Activated CD4-positive, alpha-beta memory T cell treated with anti-CD3 and anti-CD28 coated beads for 36 hours (primary cell): ENCODE data around the gene FOXP1. TPM values are rescaled to one million over a fixed set of nuclear protein-coding genes. Genes with fewer than 3 reads are reported as not detected.

Experiments used
- CTCF ChIA-PET: fragments of 350-600 bp; sonication (Branson Sonifier 250); formaldehyde crosslinking; loops from one replicate; lab custom pipeline; 2021; ENCODE audit warnings: antibody characterized with exemption, inconsistent platforms; lab: Charles Lee
- POLR2A ChIA-PET: fragments of 350-600 bp; sonication (Branson Sonifier 250); formaldehyde crosslinking; loops from one replicate; lab custom pipeline; 2021; ENCODE audit warnings: antibody characterized with exemption; lab: Charles Lee
- DNase-seq: peaks from one replicate; pipeline ENCODE4 v3.0.0-alpha.2; 2020
- H3K27ac Mint-ChIP-seq: one replicate; pipeline ENCODE4 v1.8.0; 2021; ENCODE audit warnings: mixed read lengths
- H3K27me3 Mint-ChIP-seq: one replicate; pipeline ENCODE4 v1.8.0; 2021; ENCODE audit warnings: mixed read lengths
- H3K36me3 Mint-ChIP-seq: one replicate; pipeline ENCODE4 v1.8.0; 2021; ENCODE audit warnings: mixed read lengths
- H3K4me1 Mint-ChIP-seq: one replicate; pipeline ENCODE4 v1.8.0; 2021; ENCODE audit warnings: low read depth, mixed read lengths
- H3K4me3 Mint-ChIP-seq: one replicate; pipeline ENCODE4 v1.8.0; 2021; ENCODE audit warnings: mild to moderate bottlenecking, mixed read lengths
- H3K9me3 Mint-ChIP-seq: one replicate; pipeline ENCODE4 v1.8.0; 2021; ENCODE audit warnings: mixed read lengths
- intact Hi-C: fragments of 100-400 bp; cut with micrococcal nuclease; formaldehyde crosslinking; loops from one replicate; pipeline ENCODE4 v1.15.1; 2023
- total RNA-seq, 2 experiments: library from RNA; stranded (reverse); gene quantifications; one replicate each; pipeline ENCODE4 v1.2.3, GENCODE V29; 2021

Gene FOXP1
- total RNA-seq, 2 experiments from 2014 or later = 94.4 to 102 TPM

DNA sequence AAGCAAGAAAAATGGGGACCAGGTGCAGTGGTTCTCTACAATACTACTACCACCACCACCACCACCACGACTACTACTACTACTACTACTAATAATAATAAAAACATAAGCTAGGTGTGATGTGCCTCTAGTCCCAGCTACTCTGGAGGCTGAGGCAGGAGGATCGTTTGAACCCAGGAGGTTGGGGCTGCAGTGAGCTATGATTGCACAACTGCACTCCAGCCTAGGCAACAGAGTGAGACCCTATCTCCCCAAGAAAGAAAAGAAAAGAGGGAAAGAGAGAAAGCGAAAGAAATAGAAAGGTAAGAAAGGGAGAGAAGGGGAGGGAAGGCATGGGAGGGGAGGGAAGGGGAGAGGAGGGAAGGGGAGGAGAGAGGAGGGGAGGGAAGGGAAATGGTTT is 350.6 kb downstream of the FOXP1 start:
- intact Hi-C loops = no loop called here
- peaks cover 17% of the 10 kb centered on the region for H3K36me3 Mint-ChIP-seq
- no peaks in the 10 kb centered on the region for H3K27me3 Mint-ChIP-seq
- H3K27ac Mint-ChIP-seq = no peak overlapping the region
- no peak overlapping the region for H3K4me3 Mint-ChIP-seq
- H3K9me3 Mint-ChIP-seq = no peaks in the 10 kb centered on the region
- H3K4me1 Mint-ChIP-seq = peaks cover 52% of the 10 kb centered on the region
- ChIA-PET POLR2A (interaction anchor here (1.5 kb wide), 1 partner anchor 68 kb away, joined by 3 read pairs; no protein-coding TSS in a partner anchor), CTCF (interaction anchor here (0.5 kb wide), 1 partner anchor 174 kb away, joined by 3 read pairs; no protein-coding TSS in a partner anchor)
- no peak for DNase-seq

- no peaks in the 10 kb centered on the region for H3K27me3 Mint-ChIP-seq
Measured at GRCh38 chr3:71232175-71232679, 351.3 kb downstream of the FOXP1 start.

DNA sequence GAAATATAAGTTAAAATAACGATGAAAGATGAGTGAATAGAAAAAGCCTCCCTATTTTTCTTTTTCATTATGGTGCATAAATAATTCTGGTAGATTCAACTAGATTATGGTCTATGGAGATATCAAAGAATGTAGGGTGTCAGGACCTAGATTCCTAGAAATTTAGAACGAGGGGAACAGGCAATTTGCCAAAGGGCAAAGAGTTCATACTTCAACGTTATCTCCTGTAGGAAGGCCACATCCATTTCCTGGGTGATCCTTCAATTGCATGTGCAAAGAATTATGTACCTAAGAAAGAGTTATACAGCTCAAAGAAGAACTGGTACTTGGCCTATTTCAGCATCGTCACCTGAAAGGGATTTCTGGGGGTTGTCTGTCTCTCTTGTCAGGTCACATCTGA is 351.8 kb downstream of the FOXP1 start:
- H3K27me3 Mint-ChIP-seq = no peaks in the 10 kb centered on the region
- intact Hi-C loops = no loop called here
- ChIA-PET POLR2A (interaction anchor here (1.5 kb wide), 1 partner anchor 69 kb away, joined by 3 read pairs; no protein-coding TSS in a partner anchor), CTCF (no interaction called here)
- H3K27ac Mint-ChIP-seq = peak overlapping the region; percentile 36
- H3K36me3 Mint-ChIP-seq = peaks cover 14% of the 10 kb centered on the region
- no peak for DNase-seq
- H3K4me1 Mint-ChIP-seq = peaks cover 58% of the 10 kb centered on the region
- no peaks in the 10 kb centered on the region for H3K9me3 Mint-ChIP-seq
- H3K4me3 Mint-ChIP-seq = no peak overlapping the region

More at GRCh38 chr3:71232175-71232679, 351.3 kb downstream of the FOXP1 start:
- peaks cover 15% of the 10 kb centered on the region for H3K36me3 Mint-ChIP-seq
- CTCF ChIA-PET = no interaction called here
- intact Hi-C loops = no loop called here
- no peak overlapping the region for H3K4me3 Mint-ChIP-seq
- H3K9me3 Mint-ChIP-seq = no peaks in the 10 kb centered on the region
- peak overlapping the region; percentile 71 for H3K27ac Mint-ChIP-seq
- POLR2A ChIA-PET = interaction anchor here (1.5 kb wide), 1 partner anchor 69 kb away, joined by 3 read pairs; no protein-coding TSS in a partner anchor
- peaks cover 54% of the 10 kb centered on the region for H3K4me1 Mint-ChIP-seq
- DNase-seq = peak; percentile 37

DNA sequence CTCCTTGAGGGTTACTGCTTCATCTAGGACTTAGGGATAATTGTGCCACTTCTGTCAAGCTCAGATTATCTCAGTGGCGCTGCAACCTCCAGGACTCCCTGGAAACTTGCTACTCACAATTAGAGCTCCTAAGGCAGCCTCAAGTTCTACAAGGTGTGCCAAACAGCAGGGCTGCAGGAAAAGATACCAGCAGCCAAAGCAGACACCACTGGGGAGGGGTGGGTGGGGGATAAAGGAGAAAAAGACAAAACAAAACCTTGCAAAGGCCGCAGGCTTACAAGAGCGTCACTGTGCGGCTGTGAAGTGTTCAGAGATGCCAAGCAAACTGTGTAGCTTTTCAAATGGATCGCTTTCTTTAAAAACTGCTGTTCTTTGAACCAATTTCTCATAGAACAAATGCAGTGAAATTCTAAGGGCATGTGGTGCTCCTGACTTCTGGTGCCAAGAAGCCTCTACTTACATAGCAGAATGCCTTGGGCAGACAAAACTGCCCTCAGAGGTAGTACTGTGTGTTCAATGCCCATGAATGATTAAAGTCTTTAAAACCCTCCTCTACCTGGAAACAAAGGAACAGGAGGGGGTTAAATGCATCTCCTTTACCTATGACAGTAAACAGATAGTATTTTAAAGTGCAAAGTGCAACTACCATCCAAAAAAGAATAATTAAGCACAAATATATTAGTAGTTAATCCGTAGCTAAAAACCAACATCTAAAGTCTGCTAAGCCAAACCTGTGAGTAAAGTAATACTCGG is 353.4 kb downstream of the FOXP1 start:
- ChIA-PET POLR2A (interaction anchor here (0.6 kb wide), 2 partner anchors 130 to 189 kb away, joined by 3 read pairs; no protein-coding TSS in a partner anchor), CTCF (no interaction called here)
- no peak for DNase-seq
- no peak overlapping the region for H3K27ac Mint-ChIP-seq
- peaks cover 6% of the 10 kb centered on the region for H3K36me3 Mint-ChIP-seq
- no peaks in the 10 kb centered on the region for H3K9me3 Mint-ChIP-seq
- peaks cover 73% of the 10 kb centered on the region for H3K4me1 Mint-ChIP-seq
- H3K4me3 Mint-ChIP-seq = no peak overlapping the region
- H3K27me3 Mint-ChIP-seq = no peaks in the 10 kb centered on the region
- intact Hi-C loops = loop anchor here (5.0 kb wide), 1 partner anchor 492 kb away; no protein-coding TSS in a partner anchor

- ChIA-PET CTCF (no interaction called here), POLR2A (interaction anchor here (0.6 to 2.9 kb wide), 2 partner anchors 68 to 141 kb away, joined by 3 to 13 read pairs; no protein-coding TSS in a partner anchor)
- H3K36me3 Mint-ChIP-seq = peaks cover 3% of the 10 kb centered on the region
- no peak for DNase-seq
- intact Hi-C loops = loop anchor here (5.0 kb wide), 1 partner anchor 494 kb away; no protein-coding TSS in a partner anchor
- peak overlapping the region; percentile 96 for H3K27ac Mint-ChIP-seq
- no peaks in the 10 kb centered on the region for H3K9me3 Mint-ChIP-seq
- H3K4me3 Mint-ChIP-seq = no peak overlapping the region
- H3K27me3 Mint-ChIP-seq = no peaks in the 10 kb centered on the region
- peaks cover 78% of the 10 kb centered on the region for H3K4me1 Mint-ChIP-seq
Measured at GRCh38 chr3:71228156-71228866, 355.2 kb downstream of the FOXP1 start.

GRCh38 chr3:71227270-71227661 is 356.3 kb downstream of the FOXP1 start:
- ChIA-PET POLR2A (interaction anchor here (0.6 to 3.2 kb wide), 13 partner anchors 73 to 371 kb away, joined by 3 to 25 read pairs (median 6); partner anchors contain the start of gene FOXP1), CTCF (interaction anchor here (0.7 to 1.1 kb wide), 3 partner anchors 18 to 75 kb away, joined by 3 read pairs; no protein-coding TSS in a partner anchor)
- H3K36me3 Mint-ChIP-seq = peaks cover 7% of the 10 kb centered on the region
- intact Hi-C loops = loop anchor here (1.0 to 5.0 kb wide), 8 partner anchors 30 to 495 kb away; no protein-coding TSS in a partner anchor
- no peaks in the 10 kb centered on the region for H3K27me3 Mint-ChIP-seq
- H3K4me3 Mint-ChIP-seq = peak overlapping the region; percentile 77
- peaks cover 82% of the 10 kb centered on the region for H3K4me1 Mint-ChIP-seq
- no peaks in the 10 kb centered on the region for H3K9me3 Mint-ChIP-seq
- DNase-seq = no peak
- H3K27ac Mint-ChIP-seq = peak overlapping the region; percentile 96

GRCh38 chr3:71226565-71227269 is 356.8 kb downstream of the FOXP1 start:
- H3K36me3 Mint-ChIP-seq = peaks cover 7% of the 10 kb centered on the region
- ChIA-PET POLR2A (interaction anchor here (0.6 to 3.2 kb wide), 14 partner anchors 74 to 356 kb away, joined by 3 to 25 read pairs (median 6); partner anchors contain the start of gene FOXP1), CTCF (interaction anchor here (0.7 to 1.1 kb wide), 3 partner anchors 17 to 75 kb away, joined by 3 read pairs; no protein-coding TSS in a partner anchor)
- H3K27ac Mint-ChIP-seq = peak overlapping the region; percentile 96
- H3K4me1 Mint-ChIP-seq = peaks cover 77% of the 10 kb centered on the region
- intact Hi-C loops = loop anchor here (1.0 to 5.0 kb wide), 17 partner anchors 30 to 496 kb away; no protein-coding TSS in a partner anchor
- H3K9me3 Mint-ChIP-seq = no peaks in the 10 kb centered on the region
- DNase-seq = peak; percentile 96
- H3K27me3 Mint-ChIP-seq = no peaks in the 10 kb centered on the region
- H3K4me3 Mint-ChIP-seq = peak overlapping the region; percentile 77

DNA sequence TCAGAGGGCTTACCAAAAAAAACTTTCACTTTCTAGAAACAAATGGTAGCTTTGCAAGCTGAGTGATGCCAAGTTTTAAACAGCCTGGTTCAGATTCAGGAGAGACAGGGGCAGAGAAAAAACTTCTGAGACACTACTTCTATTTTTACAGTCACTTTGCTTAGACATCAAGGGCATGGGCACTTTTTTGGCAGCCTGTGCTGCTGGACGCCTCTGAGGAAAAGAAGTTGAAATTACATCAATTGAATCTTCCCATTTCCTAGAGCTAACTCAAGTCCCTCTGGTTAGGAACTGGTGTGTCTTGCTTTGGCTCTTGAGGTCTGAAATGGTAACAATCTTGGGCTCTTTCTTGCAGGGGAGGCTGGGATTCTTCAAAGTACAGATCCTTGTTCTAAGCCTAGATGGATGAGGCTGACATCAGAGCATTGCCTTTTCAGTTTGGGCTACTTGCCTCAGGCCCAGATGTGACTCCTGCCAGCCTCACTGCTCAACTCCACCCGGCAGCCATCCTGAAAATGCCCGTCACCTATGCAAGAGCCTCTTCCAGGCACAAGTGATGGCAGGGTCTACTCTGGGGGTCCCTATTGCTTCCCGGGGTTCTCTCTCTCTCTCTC is 357.5 kb downstream of the FOXP1 start:
- CTCF ChIA-PET = interaction anchor here (1.0 to 1.7 kb wide), 3 partner anchors 16 to 172 kb away, joined by 3 to 4 read pairs (median 3); no protein-coding TSS in a partner anchor
- POLR2A ChIA-PET = interaction anchor here (0.6 to 3.2 kb wide), 13 partner anchors 37 to 357 kb away, joined by 3 to 25 read pairs (median 5); partner anchors contain the start of gene FOXP1

DNA sequence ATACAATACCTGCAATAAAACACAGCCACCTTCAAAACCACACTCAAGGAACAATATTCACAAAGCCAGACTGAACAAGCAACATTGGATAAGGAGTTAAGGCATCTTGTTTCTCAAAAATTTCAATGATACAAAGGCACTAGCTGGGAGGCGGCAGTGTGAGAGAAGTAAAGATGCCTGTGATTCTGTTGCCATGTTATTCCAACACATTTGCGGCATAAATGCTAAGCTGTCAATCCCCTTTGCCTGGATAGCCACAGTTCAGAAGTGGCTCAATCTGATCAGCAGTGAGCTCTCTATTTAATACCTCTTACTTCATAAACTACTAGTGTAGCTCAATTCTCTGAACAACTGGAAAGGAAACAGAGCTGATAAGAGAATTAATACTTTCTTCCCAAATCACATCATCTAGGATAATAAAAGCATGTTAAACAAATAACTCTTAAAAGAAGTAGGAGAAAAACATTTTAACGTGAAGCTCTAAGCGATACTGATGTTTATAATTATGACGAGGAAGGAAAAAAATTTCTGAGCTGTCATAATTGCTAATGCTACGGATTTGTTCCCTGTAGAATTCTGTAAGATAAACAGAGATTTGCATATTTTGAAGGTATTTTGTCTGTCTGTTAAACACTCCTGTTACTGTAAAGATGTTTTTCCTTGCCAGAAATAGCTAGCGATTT is 358.4 kb downstream of the FOXP1 start:
- ChIA-PET CTCF (interaction anchor here (0.6 to 1.7 kb wide), 3 partner anchors 22 to 214 kb away, joined by 3 to 4 read pairs (median 3); no protein-coding TSS in a partner anchor), POLR2A (interaction anchor here (1.0 to 3.2 kb wide), 4 partner anchors 75 to 146 kb away, joined by 3 to 25 read pairs (median 8); no protein-coding TSS in a partner anchor)
- Mint-ChIP-seq H3K9me3 (peaks cover 4% of the 10 kb centered on the region), H3K4me3 (peak overlapping the region; percentile 77), H3K36me3 (peaks cover 13% of the 10 kb centered on the region), H3K27ac (peak overlapping the region; percentile 96), H3K4me1 (peaks cover 78% of the 10 kb centered on the region), H3K27me3 (no peaks in the 10 kb centered on the region)
- no peak for DNase-seq
- intact Hi-C loops = loop anchor here (5.0 kb wide), 1 partner anchor 497 kb away; no protein-coding TSS in a partner anchor

More for the DNA sequence above, 357.5 kb downstream of the FOXP1 start:
- no peaks in the 10 kb centered on the region for H3K27me3 Mint-ChIP-seq
- peaks cover 13% of the 10 kb centered on the region for H3K36me3 Mint-ChIP-seq
- H3K4me3 Mint-ChIP-seq = peak overlapping the region; percentile 77
- intact Hi-C loops = loop anchor here (1.0 to 5.0 kb wide), 15 partner anchors 31 to 496 kb away; no protein-coding TSS in a partner anchor
- H3K27ac Mint-ChIP-seq = peak overlapping the region; percentile 96
- peaks cover 79% of the 10 kb centered on the region for H3K4me1 Mint-ChIP-seq
- peaks cover 4% of the 10 kb centered on the region for H3K9me3 Mint-ChIP-seq
- no peak for DNase-seq
